ENCODE measurements around the gene OSMR. TPM values are rescaled to one million over a fixed set of nuclear protein-coding genes. Genes with fewer than 3 reads are reported as not detected.

OSMR gene
- total and polyA plus RNA-seq, 2 of the 13 experiments (the other 11 are each of a cell fraction or from before 2014, with no cell fraction given) = 21.3 to 86.5 TPM

- POLR2A ChIA-PET = no interaction called here
- Histone ChIP-seq H3K36me3 (replicated peaks in 1 of 2; ENCODE audit: control insufficient read depth in 1 of 2, insufficient read depth in 2 of 2, low read length in 2 of 2) (no peaks in the 10 kb centered on the region), H4K20me1 (ENCODE audit: insufficient read depth, low read length) (no peaks in the 10 kb centered on the region), H2AFZ (ENCODE audit: low read length) (no peak overlapping the region), H3K27me3 (ENCODE audit: control insufficient read depth in 1 of 2, insufficient read depth in 2 of 2, low read length in 2 of 2) (no peaks in the 10 kb centered on the region), H3K27ac (ENCODE audit: extremely low read length, insufficient read depth, low read length) (no peak overlapping the region), H3K79me2 (ENCODE audit: insufficient read depth, low read length) (no peaks in the 10 kb centered on the region), H3K4me2 (ENCODE audit: low read depth, low read length) (no peak overlapping the region), H3K4me3 (replicated peaks in 1 of 3; ENCODE audit: insufficient read depth in 1 of 3, low read depth in 2 of 3, low read length in 3 of 3) (no peak overlapping the region), H3K4me1 (ENCODE audit: insufficient read depth, low read length) (peaks cover 15% of the 10 kb centered on the region), H3K9me3 (ENCODE audit: low read length) (no peaks in the 10 kb centered on the region), H3K9ac (ENCODE audit: insufficient read depth, low read depth, low read length) (no peak overlapping the region)
- CTCF ChIA-PET (ENCODE audit: low intra/inter-chr PET ratio, low total read pairs) = no interaction called here
- in situ Hi-C loops (cut with HindIII; ENCODE audit: extremely low pct_ligation_motif_present, low pct_unique_long_range_greater_than_20kb) (no loop called here), intact Hi-C loops (cut with micrococcal nuclease; ENCODE audit: unreplicated experiment) (no loop called here)
- ATAC-seq (no peak), DNase-seq (ENCODE audit: low spot score) (no peak), FAIRE-seq (no peak)
- BruUV-seq (replicated peaks) = no TSS peak
- no peak for TF ChIP-seq ARID5B (CRISPR knock-in tag; IDR thresholded peaks at IDR 0.05)
- no peak for TF ChIP-seq ZNF552 (CRISPR knock-in tag; IDR thresholded peaks at IDR 0.05; ENCODE audit: borderline replicate concordance)
- TF ChIP-seq ZNF883 (CRISPR knock-in tag; IDR thresholded peaks at IDR 0.05; ENCODE audit: not compliant biosample characterization) = no peak
- 97% methylated on average over 5 of the region's 5 CpGs for WGBS (ENCODE audit: low lambda C conversion rate)
These were observed 21.0 kb upstream of the OSMR start for GRCh38 chr5:38824821-38825220.

GRCh38 chr5:38825494-38825893 lies 20.3 kb upstream of the OSMR start:
- H3K4me2 ChIP-seq (ENCODE audit: low read depth, low read length) = no peak overlapping the region
- H4K20me1 ChIP-seq (ENCODE audit: insufficient read depth, low read length) = no peaks in the 10 kb centered on the region; the same call in 1 of the 2 replicates
- no peak for ATAC-seq
- no peak overlapping the region for H3K4me3 ChIP-seq (replicated peaks in 1 of 3; ENCODE audit: insufficient read depth in 1 of 3, low read depth in 2 of 3, low read length in 3 of 3)
- intact Hi-C loops (cut with micrococcal nuclease; ENCODE audit: unreplicated experiment) (no loop called here), in situ Hi-C loops (cut with HindIII; ENCODE audit: extremely low pct_ligation_motif_present, low pct_unique_long_range_greater_than_20kb) (no loop called here)
- no peaks in the 10 kb centered on the region for H3K9me3 ChIP-seq (ENCODE audit: low read length)
- H2AFZ ChIP-seq (ENCODE audit: low read length) = no peak overlapping the region
- H3K36me3 ChIP-seq (replicated peaks in 1 of 2; ENCODE audit: control insufficient read depth in 1 of 2, insufficient read depth in 2 of 2, low read length in 2 of 2) = no peaks in the 10 kb centered on the region
- ChIA-PET CTCF (ENCODE audit: low intra/inter-chr PET ratio, low total read pairs) (no interaction called here), POLR2A (no interaction called here)
- H3K4me1 ChIP-seq (ENCODE audit: insufficient read depth, low read length) = peaks cover 22% of the 10 kb centered on the region
- no peaks in the 10 kb centered on the region for H3K27me3 ChIP-seq (ENCODE audit: control insufficient read depth in 1 of 2, insufficient read depth in 2 of 2, low read length in 2 of 2)
- H3K27ac ChIP-seq (ENCODE audit: extremely low read length, insufficient read depth, low read length) = no peak overlapping the region
- BruUV-seq (replicated peaks) = no TSS peak
- FAIRE-seq = no peak
- H3K79me2 ChIP-seq (ENCODE audit: insufficient read depth, low read length) = no peaks in the 10 kb centered on the region
- peak; percentile 12 for DNase-seq (ENCODE audit: low spot score)
- H3K9ac ChIP-seq (ENCODE audit: insufficient read depth, low read depth, low read length) = no peak overlapping the region
- 73% methylated on average over 1 of the region's 1 CpG for WGBS (ENCODE audit: low lambda C conversion rate)
- TF ChIP-seq KAT2B (IDR thresholded peaks at IDR 0.05; ENCODE audit: borderline replicate concordance, low read depth, low read length) = no peak
- TF ChIP-seq ZNF251 (CRISPR knock-in tag; IDR thresholded peaks at IDR 0.05) = no peak
- no peak for TF ChIP-seq SPEN (CRISPR knock-in tag; IDR thresholded peaks at IDR 0.05; ENCODE audit: low read depth)
- TF ChIP-seq RFX1 (IDR thresholded peaks at IDR 0.05) = no peak
- TF ChIP-seq FUBP1 (CRISPR knock-in tag; IDR thresholded peaks at IDR 0.05; ENCODE audit: borderline replicate concordance) = no peak
- no peak for TF ChIP-seq PRMT3 (CRISPR knock-in tag; IDR thresholded peaks at IDR 0.05; ENCODE audit: borderline replicate concordance, low read depth)
- TF ChIP-seq ZNF484 (CRISPR knock-in tag; IDR thresholded peaks at IDR 0.05; ENCODE audit: borderline replicate concordance, low read depth) = no peak
